ENCODE data around the gene IL4R. TPM values are rescaled to one million over a fixed set of nuclear protein-coding genes. Genes with fewer than 3 reads are reported as not detected.

The IL4R gene
- polyA plus RNA-seq, 1 donor from 2014 or later: 0.07 TPM

DNA sequence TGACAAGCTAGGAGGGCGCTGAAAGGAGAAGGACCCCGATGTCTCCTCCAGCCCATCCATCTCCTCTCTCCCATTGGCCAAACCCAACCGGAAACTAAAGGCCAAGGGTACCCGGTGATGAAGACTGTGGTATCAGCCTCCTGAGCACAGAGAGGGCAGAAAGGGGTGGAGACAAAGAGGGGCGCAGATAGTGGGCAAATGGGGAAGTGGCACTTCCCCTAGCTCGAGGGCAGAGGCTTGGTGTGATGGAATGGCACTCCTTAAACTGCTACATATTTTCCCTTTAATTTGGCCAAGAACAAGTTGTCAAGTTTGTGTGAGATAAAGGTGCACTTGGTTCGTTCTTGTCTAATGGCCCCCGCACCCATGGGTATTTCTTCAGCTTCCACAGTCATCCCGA, 27.8 kb downstream of the IL4R start:
- H3K9me2 ChIP-seq (ENCODE audit: insufficient read depth, low read length): no peaks in the 10 kb centered on the region
- no peaks in the 10 kb centered on the region for H4K20me1 ChIP-seq (ENCODE audit: insufficient read depth)
- TF ChIP-seq TAF1 (IDR thresholded peaks at IDR 0.05; ENCODE audit: low read depth) (no peak), EP300 (conservative IDR thresholded peaks at IDR 0.05; ENCODE audit: poor library complexity, severe bottlenecking) (no peak), MXI1 (conservative IDR thresholded peaks at IDR 0.05; ENCODE audit: poor library complexity, severe bottlenecking) (no peak), RAD21 (conservative IDR thresholded peaks at IDR 0.05) (no peak), POLR2AphosphoS5 (IDR thresholded peaks at IDR 0.05) (no peak), EZH2 (IDR thresholded peaks at IDR 0.05; ENCODE audit: borderline replicate concordance, insufficient read depth, low read length, poor library complexity, severe bottlenecking) (no peak), SMC3 (conservative IDR thresholded peaks at IDR 0.05; ENCODE audit: poor library complexity) (no peak)
- TF ChIP-seq, protein P1, sequence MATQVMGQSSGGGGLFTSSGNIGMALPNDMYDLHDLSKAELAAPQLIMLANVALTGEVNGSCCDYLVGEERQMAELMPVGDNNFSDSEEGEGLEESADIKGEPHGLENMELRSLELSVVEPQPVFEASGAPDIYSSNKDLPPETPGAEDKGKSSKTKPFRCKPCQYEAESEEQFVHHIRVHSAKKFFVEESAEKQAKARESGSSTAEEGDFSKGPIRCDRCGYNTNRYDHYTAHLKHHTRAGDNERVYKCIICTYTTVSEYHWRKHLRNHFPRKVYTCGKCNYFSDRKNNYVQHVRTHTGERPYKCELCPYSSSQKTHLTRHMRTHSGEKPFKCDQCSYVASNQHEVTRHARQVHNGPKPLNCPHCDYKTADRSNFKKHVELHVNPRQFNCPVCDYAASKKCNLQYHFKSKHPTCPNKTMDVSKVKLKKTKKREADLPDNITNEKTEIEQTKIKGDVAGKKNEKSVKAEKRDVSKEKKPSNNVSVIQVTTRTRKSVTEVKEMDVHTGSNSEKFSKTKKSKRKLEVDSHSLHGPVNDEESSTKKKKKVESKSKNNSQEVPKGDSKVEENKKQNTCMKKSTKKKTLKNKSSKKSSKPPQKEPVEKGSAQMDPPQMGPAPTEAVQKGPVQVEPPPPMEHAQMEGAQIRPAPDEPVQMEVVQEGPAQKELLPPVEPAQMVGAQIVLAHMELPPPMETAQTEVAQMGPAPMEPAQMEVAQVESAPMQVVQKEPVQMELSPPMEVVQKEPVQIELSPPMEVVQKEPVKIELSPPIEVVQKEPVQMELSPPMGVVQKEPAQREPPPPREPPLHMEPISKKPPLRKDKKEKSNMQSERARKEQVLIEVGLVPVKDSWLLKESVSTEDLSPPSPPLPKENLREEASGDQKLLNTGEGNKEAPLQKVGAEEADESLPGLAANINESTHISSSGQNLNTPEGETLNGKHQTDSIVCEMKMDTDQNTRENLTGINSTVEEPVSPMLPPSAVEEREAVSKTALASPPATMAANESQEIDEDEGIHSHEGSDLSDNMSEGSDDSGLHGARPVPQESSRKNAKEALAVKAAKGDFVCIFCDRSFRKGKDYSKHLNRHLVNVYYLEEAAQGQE (IDR thresholded peaks at IDR 0.05; ENCODE audit: borderline replicate concordance): no peak
- TF ChIP-seq, protein P2, sequence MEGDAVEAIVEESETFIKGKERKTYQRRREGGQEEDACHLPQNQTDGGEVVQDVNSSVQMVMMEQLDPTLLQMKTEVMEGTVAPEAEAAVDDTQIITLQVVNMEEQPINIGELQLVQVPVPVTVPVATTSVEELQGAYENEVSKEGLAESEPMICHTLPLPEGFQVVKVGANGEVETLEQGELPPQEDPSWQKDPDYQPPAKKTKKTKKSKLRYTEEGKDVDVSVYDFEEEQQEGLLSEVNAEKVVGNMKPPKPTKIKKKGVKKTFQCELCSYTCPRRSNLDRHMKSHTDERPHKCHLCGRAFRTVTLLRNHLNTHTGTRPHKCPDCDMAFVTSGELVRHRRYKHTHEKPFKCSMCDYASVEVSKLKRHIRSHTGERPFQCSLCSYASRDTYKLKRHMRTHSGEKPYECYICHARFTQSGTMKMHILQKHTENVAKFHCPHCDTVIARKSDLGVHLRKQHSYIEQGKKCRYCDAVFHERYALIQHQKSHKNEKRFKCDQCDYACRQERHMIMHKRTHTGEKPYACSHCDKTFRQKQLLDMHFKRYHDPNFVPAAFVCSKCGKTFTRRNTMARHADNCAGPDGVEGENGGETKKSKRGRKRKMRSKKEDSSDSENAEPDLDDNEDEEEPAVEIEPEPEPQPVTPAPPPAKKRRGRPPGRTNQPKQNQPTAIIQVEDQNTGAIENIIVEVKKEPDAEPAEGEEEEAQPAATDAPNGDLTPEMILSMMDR (IDR thresholded peaks at IDR 0.05; ENCODE audit: poor library complexity, severe bottlenecking): no peak
- H3F3A ChIP-seq (ENCODE audit: insufficient read depth, low read length, poor library complexity, severe bottlenecking): no peaks in the 10 kb centered on the region
- H3K4me3 ChIP-seq (ENCODE audit: low read length): no peak overlapping the region
- H3K9me3 ChIP-seq (ENCODE audit: low read length): no peaks in the 10 kb centered on the region
- H3K27me3 ChIP-seq (ENCODE audit: insufficient read depth, low read depth, low read length): no peaks in the 10 kb centered on the region
- no peaks in the 10 kb centered on the region for H3K36me3 ChIP-seq (ENCODE audit: insufficient read depth, low read length)
- no peak overlapping the region for H3K9ac ChIP-seq (ENCODE audit: low read length)
- no peaks in the 10 kb centered on the region for H3K79me2 ChIP-seq (replicated peaks; ENCODE audit: insufficient read depth, low read length)
- no peak overlapping the region for H2AFZ ChIP-seq (ENCODE audit: low read depth, low read length)
- H3K27ac ChIP-seq (ENCODE audit: low read length): no peak overlapping the region
- H3K4me2 ChIP-seq (ENCODE audit: low read length): no peak overlapping the region

- Histone ChIP-seq H3K4me2 (ENCODE audit: low read length) (no peak overlapping the region), H3K9ac (ENCODE audit: low read length) (no peak overlapping the region), H3K79me2 (replicated peaks; ENCODE audit: insufficient read depth, low read length) (no peaks in the 10 kb centered on the region), H2AFZ (ENCODE audit: low read depth, low read length) (no peak overlapping the region), H3K9me3 (ENCODE audit: low read length) (no peaks in the 10 kb centered on the region), H3K4me3 (ENCODE audit: low read length) (no peak overlapping the region), H3K27me3 (ENCODE audit: insufficient read depth, low read depth, low read length) (no peaks in the 10 kb centered on the region), H3F3A (ENCODE audit: insufficient read depth, low read length, poor library complexity, severe bottlenecking) (no peaks in the 10 kb centered on the region), H3K27ac (ENCODE audit: low read length) (no peak overlapping the region), H3K36me3 (ENCODE audit: insufficient read depth, low read length) (no peaks in the 10 kb centered on the region), H4K20me1 (ENCODE audit: insufficient read depth) (no peaks in the 10 kb centered on the region), H3K9me2 (ENCODE audit: insufficient read depth, low read length) (no peaks in the 10 kb centered on the region)
- TF ChIP-seq, protein P1 (IDR thresholded peaks at IDR 0.05; ENCODE audit: borderline replicate concordance): no peak
- no peak for TF ChIP-seq POLR2AphosphoS5 (IDR thresholded peaks at IDR 0.05)
Observed at GRCh38 chr16:27341971-27342370, 28.2 kb downstream of the IL4R start.
